GM12875 (cell line): ENCODE data around the gene PPP6R1.
A peak's percentile ranks its signal among the peaks of the same experiment; 100 is the strongest.

Experiments used
- H3K4me3 ChIP-seq: one replicate; pipeline ENCODE4 v1.5.1; 2011; ENCODE audit warnings: low read depth, low read length, control low read depth
- CTCF ChIP-seq: IDR thresholded peaks from 2 replicates; pipeline ENCODE4 v1.5.1; 2011; ENCODE audit warnings: low read depth, mild to moderate bottlenecking, control low read depth, inconsistent platforms, low read length, moderate library complexity, borderline replicate concordance; ENCODE audit not compliant: insufficient read depth

PPP6R1 gene

GRCh38 chr19:55304279-55304978, 45.6 kb upstream of the PPP6R1 start:
- TF ChIP-seq CTCF = no peak
- H3K4me3 ChIP-seq = no peak overlapping the region

- no peak overlapping the region for H3K4me3 ChIP-seq
- TF ChIP-seq CTCF = no peak
These were observed 44.7 kb upstream of the PPP6R1 start for GRCh38 chr19:55303477-55303876.

GRCh38 chr19:55302318-55302703, 43.5 kb upstream of the PPP6R1 start:
- H3K4me3 ChIP-seq = no peak overlapping the region
- no peak for TF ChIP-seq CTCF

GRCh38 chr19:55301459-55302317, 42.9 kb upstream of the PPP6R1 start:
- TF ChIP-seq CTCF = peak; percentile 94
- peak overlapping the region; percentile 12 for H3K4me3 ChIP-seq

- no peak overlapping the region for H3K4me3 ChIP-seq
- no peak for TF ChIP-seq CTCF
These were observed 42.2 kb upstream of the PPP6R1 start for GRCh38 chr19:55300886-55301458.

- TF ChIP-seq CTCF = no peak
- H3K4me3 ChIP-seq = no peak overlapping the region
These were observed 41.2 kb upstream of the PPP6R1 start for GRCh38 chr19:55299991-55300390.
